RPMI8226 (cell line): Measurements from ENCODE around the gene DOCK2.
"Not testable (repeated sequence)": the region's sequence is repeated elsewhere in the genome, so short reads cannot be mapped to it uniquely, and the experiment has no call there.

ENCODE experiments used
- DNase-seq: peaks from one replicate; pipeline ENCODE4 v3.0.0-alpha.2; 2015

Gene DOCK2

GRCh38 chr5:169913479-169913878 is 276.4 kb downstream of the DOCK2 start:
- no peak for DNase-seq

- no peak for DNase-seq
These were observed 277.7 kb downstream of the DOCK2 start for GRCh38 chr5:169914766-169915165.

- DNase-seq, result no peak
These were observed 280.4 kb downstream of the DOCK2 start for GRCh38 chr5:169917500-169917899.

DNA sequence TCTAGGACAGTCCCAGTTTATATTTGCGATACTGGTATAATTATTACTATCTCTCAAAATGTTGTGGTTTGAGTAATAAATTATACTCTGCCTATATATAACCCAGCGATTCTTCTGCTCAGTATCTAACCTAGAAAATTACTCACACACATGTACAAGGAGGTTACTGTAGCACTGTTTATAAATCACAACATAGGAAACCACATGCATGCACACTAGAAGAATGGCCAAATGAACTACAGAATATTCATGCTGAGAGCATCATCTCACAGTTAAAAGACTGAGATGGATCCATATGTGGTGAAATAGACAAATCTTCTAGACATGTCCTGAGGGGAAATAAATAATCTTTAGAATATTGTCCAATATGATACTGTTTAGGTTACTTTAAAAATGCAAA is 281.2 kb downstream of the DOCK2 start:
- no peak for DNase-seq

- no peak for DNase-seq
These were observed 283.4 kb downstream of the DOCK2 start for GRCh38 chr5:169920474-169920873.

DNA sequence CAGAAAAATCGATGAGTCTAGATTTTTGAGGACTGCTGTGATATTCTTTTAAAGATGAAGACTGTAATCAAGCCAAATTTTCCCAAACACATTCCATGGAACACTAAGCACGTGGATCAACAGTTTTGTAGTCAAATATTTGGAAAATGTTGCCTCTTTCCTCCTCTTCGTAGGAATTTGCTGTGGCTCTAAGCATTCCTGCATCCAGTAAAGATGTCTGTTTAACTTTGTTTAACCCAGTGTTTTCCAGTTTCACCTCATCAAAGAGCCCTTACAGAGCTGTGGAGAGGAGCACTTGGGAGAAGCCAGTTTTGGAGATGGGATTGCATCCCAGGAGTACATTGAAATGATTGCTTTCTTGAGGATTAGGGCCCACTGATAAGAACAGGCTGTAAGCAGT is 284.3 kb downstream of the DOCK2 start:
- no peak for DNase-seq

GRCh38 chr5:169921949-169922348 is 284.9 kb downstream of the DOCK2 start:
- no peak for DNase-seq

DNA sequence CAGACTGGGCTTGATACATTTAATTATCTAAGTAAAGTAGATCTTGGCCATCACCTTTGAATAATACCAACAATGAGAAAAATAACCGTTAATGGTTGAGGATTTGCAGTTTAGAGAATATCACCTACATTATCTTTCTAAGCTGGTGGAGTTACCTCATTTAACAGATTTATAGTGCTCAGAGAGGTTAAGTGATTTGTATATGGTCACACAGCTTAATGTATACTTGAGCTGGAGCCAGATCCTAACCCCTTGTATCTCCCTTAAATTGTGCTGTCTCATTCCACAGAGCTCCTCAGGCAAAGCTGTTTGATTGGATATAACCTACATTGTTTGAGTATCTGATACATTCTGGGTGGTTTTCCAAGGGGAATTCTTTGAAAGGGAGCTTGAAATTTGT is 285.4 kb downstream of the DOCK2 start:
- DNase-seq, result no peak

DNA sequence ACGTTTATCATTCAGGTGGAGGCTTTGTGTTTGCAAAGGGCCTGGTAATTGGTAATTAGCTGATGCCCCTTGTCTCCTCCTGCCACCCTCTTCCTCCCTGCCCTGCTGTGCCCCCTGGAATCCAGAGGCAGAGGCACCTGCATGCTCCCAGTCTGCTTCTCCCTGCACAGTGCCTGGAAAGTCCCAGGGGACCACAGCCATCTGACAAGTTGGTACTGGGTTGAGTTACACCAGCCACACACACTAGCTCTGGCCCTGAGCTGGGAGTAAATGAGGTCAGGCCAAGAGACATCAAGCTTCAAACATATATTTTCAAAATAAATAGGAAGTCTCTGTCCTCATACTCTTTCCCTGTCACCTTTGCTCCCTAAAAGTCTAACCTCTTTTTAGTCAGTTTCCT is 286.9 kb downstream of the DOCK2 start:
- no peak for DNase-seq

DNA sequence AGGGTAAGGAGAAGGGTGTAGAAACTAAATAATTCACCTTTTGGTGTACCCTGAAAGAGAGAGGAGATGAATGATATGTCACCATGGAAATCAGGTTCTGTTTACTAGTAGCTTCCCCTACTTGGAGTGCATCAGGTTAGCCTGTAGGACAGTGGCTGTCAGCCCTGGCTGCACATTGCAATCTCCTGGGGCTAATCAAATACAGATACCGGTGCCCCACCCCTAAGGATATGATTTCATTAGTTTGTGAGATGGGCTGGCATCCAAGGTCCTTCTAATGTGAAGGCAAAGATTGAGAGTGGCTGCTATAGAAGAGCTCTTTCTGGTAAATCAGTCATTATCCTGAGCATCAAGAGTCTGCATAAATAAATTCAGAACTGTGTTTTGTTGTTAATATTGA is 296.1 kb downstream of the DOCK2 start:
- no peak for DNase-seq

DNA sequence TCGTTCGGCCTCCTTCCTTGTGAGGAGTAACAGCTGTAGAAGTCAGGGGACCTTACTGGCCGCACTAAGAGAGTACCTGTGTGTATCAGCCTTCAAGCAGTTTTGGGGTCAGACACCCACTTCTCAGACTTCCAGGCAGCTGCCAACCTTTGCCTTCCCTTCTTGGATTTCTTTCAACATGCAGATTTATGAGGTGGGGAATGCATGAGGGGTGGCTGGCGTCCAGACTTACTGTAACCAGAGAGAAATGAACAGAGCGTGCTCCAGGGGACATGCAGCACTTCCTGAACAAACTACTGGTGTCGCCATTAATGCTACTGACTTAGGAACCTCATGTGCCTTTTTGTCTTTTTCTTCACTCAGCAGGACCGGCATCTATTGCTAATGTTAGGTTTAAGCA is 296.5 kb downstream of the DOCK2 start:
- DNase-seq, result no peak

DNA sequence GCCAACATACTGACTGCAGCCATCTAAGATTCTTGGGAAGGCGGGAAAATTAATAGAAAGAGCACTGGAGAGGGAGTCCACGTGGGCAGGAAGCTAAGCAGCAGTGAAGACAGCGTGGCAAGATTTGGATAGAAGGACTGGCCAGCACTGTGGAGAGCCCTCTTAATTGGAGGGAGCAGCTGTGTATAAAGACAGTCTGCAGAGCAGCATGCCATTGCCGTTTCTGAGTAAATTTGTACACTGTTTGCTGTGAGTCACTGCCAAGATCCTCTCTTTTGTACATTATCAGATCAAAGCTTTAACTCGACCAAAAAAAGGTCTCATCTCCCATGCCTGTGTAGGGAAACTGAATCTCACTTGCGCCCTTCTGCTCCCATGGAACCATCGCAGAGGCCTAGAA is 297.9 kb downstream of the DOCK2 start:
- no peak for DNase-seq

DNA sequence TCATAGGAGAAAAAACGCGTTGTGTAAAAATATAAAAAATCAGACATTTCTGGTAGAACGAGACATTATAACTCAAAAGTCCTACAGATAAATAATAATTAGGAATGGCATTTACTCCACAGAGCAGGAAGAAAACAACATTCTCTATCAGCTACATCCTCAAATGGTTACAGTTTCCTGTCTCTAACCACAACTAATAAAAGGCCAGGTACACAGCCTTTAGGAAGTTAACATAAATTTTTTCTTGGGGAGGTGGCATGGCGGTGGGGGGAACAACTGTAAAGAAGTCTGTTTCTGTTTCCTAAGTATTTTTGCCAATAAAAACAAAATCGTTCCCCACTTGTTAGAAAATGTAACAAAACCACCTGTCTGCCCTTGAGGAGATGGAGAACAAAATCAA is 298.7 kb downstream of the DOCK2 start:
- no peak for DNase-seq

- DNase-seq, result no peak
These were observed 301.4 kb downstream of the DOCK2 start for GRCh38 chr5:169938439-169938838.

- no peak for DNase-seq
These were observed 302.7 kb downstream of the DOCK2 start for GRCh38 chr5:169939731-169940130.

DNA sequence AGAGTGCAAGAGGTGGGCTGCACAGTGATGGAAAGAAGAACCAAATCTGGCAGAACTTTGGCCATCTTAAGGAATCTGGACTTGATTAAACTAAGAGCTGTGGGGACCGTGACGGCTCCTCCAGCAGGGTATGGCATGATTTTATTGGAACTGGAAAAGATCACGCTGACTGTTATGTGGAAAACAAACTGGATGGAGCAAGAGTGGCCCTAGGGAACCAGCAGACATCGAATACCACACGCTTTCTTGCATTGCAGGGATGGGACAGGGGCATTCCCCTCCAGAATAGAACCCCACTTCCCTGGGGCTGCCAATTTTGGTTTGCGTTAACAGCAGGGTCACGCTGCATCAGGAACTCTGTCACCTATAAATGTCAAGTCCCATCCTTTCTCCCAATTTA is 304.5 kb downstream of the DOCK2 start:
- DNase-seq, result no peak

- no peak for DNase-seq
These were observed 305.1 kb downstream of the DOCK2 start for GRCh38 chr5:169942181-169942580.

DNA sequence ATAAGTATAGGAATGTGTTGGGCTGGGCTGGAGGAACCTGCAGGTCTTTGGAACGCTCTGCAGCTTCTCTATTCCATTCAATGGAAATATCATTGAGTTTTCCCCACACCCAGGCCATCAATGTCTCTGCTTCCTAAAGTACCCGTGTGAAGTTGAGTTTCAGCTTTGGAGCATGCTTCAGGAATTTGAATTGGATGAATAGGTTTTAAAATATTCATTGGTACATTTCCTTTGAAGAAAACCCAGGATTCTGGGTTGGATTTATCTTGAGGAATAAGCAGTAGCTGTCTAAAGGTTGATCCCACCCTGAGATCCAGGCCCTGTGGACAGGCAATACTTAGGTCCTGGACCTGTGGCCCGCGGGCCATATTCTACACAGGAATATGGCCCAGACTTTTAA is 306.0 kb downstream of the DOCK2 start:
- DNase-seq, result no peak

DNA sequence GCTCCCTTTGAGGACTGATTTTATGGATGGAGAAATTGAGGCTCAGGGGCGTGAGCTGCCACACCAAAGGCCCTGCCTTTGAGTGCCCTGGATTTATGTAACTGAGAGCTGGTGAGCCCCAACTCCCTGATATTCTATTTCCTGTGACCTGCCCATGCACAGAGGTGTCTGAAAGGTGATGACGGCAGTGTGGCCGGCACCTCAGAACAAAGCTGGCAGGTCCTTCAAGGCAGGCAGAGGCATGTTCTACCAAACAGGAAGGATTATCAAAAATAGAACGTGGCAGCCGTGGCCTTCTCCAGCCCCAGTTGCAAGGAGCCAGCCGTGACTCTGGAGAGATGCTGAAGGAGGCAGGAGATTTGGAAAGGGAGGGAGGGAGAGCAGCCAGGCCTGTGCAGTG is 307.0 kb downstream of the DOCK2 start:
- DNase-seq, result no peak

- DNase-seq, result peak; percentile 16
These were observed 308.0 kb downstream of the DOCK2 start for GRCh38 chr5:169944922-169945680.

GRCh38 chr5:169945831-169946261 is 308.8 kb downstream of the DOCK2 start:
- DNase-seq, result no peak

DNA sequence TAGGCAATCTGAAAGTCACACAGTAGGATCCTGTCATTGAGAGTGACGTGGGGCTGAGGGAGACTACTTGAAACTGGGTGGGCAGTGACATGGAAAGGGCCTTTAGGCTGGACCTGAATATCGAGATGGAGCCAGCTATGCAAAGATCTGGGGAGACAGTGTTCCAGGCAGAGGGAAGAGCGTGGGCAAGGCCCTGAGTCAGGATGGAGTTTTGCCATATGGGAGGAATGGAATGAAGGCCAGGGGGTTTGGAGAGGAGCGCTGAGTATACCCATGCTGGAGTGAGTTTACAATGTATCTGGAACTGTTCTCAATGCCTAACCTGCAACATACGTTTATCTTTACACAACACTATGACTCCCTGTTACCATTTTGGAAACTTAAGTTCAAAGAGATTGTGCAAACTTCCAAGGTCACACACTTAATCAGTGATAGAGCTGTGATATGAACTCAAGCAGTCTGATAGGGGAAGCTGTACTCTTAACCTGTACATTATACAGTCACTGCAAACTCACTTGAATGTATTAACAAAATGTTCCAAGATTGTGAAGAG is 309.7 kb downstream of the DOCK2 start:
- no peak for DNase-seq

GRCh38 chr5:169950333-169950732 is 313.3 kb downstream of the DOCK2 start:
- DNase-seq, result no peak

DNA sequence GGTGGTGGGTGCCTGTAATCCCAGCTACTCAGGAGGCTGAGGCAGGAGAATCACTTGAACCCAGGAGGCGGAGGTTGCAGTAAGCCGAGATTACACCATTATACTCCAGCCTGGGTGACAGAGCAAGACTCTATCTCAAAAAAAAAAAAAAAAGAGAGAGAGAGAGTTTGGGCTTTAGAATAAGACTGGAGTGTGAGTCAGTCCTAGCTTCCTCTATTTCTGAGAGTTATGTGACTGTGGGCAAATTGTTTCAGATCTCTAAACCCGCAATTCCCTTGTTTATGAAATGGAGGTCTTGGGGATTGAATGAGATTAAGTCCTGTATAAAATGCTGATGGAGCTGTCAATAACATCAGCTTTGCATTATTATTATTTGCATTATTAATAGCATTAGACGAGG is 316.1 kb downstream of the DOCK2 start:
- not testable (repeated sequence) for DNase-seq

GRCh38 chr5:169954786-169955185 is 317.7 kb downstream of the DOCK2 start:
- no peak for DNase-seq
